ENCODE results near the gene LTBP4.

GRCh38 chr19:40632311-40633036 is 31.3 kb downstream of the LTBP4 start:
- TF ChIP-seq POLR2AphosphoS5 (IDR thresholded peaks at IDR 0.05; ENCODE audit: low read depth, low read length): peak; percentile 27; the same call in 1 of the 2 replicates
- no peak for TF ChIP-seq REST (IDR thresholded peaks at IDR 0.05; ENCODE audit: insufficient read depth in 1 of 2, low read depth in 2 of 2, low read length in 2 of 2)
- TF ChIP-seq SIN3A (IDR thresholded peaks at IDR 0.05; ENCODE audit: borderline replicate concordance, insufficient read depth, low read length): no peak
- TF ChIP-seq TAF1 (IDR thresholded peaks at IDR 0.05; ENCODE audit: borderline replicate concordance, insufficient read depth, low read length): no peak
